Measurements from ENCODE around the gene PRPF40B.

- TF ChIP-seq POLR2A (IDR thresholded peaks at IDR 0.05) (no peak), CTCF (IDR thresholded peaks at IDR 0.05) (no peak)
These were observed 13.2 kb downstream of the PRPF40B start for GRCh38 chr12:49636574-49636973.

Data from body of pancreas (tissue), 4 donors.